GM12891 (cell line): Measurements from ENCODE around the gene HDAC2.
"Not testable (repeated sequence)": the region's sequence is repeated elsewhere in the genome, so short reads cannot be mapped to it uniquely, and the experiment has no call there.

Experiments
- DNase-seq: peaks from one replicate; pipeline ENCODE4 v3.0.0; 2011; ENCODE audit warnings: low spot score; ENCODE audit not compliant: insufficient read length
- FAIRE-seq: peaks from 2 replicates; lab custom pipeline; 2011; peaks lifted over from hg19 to GRCh38; lab: Jason Lieb, UNC
- PAX5 ChIP-seq: IDR thresholded peaks from 2 replicates; pipeline ENCODE4 v1.6.1; 2011; ENCODE audit warnings: low read length, moderate library complexity, mild to moderate bottlenecking; ENCODE audit not compliant: insufficient read depth, severe bottlenecking
- POLR2A ChIP-seq: IDR thresholded peaks from 2 replicates; pipeline ENCODE4 v1.6.1; 2011; ENCODE audit warnings: low read depth, low read length, control low read depth
- POLR2AphosphoS5 ChIP-seq: IDR thresholded peaks from 2 replicates; pipeline ENCODE4 v1.6.1; 2011; ENCODE audit warnings: low read depth, low read length, control low read depth
- POU2F2 ChIP-seq: IDR thresholded peaks from 2 replicates; pipeline ENCODE4 v1.6.1; 2011; ENCODE audit warnings: low read depth, mild to moderate bottlenecking, control low read depth, low read length, moderate library complexity
- SPI1 ChIP-seq: IDR thresholded peaks from 2 replicates; pipeline ENCODE4 v1.6.1; 2011; ENCODE audit warnings: low read depth, low read length, control low read depth
- TAF1 ChIP-seq: IDR thresholded peaks from 2 replicates; pipeline ENCODE4 v1.6.1; 2011; ENCODE audit warnings: low read depth, low read length, control low read depth

Gene HDAC2

DNA sequence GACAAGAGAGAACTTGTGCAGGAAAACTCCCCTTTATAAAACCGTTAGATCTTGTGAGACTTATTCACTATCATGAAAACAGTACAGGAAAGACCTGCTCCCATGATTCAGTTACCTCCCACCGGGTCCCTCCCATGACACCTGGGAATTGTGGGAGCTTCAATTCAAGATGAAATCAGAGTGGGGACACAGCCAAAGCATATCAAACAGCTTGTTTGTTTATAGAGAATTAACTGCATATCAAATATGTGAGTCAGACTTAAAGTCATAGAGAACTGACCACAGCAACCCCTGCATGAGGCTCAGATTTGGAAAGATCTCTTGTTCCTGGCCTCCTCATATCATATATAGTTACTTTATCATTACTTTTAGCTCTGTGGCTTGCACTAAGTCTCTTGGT, 29.1 kb upstream of the HDAC2 start:
- FAIRE-seq (no peak), DNase-seq (no peak)
- TF ChIP-seq POU2F2 = no peak

- FAIRE-seq = no peak
- TF ChIP-seq POLR2A (no peak), POU2F2 (no peak)
Measured at GRCh38 chr6:113999284-113999683, 28.3 kb upstream of the HDAC2 start.

DNA sequence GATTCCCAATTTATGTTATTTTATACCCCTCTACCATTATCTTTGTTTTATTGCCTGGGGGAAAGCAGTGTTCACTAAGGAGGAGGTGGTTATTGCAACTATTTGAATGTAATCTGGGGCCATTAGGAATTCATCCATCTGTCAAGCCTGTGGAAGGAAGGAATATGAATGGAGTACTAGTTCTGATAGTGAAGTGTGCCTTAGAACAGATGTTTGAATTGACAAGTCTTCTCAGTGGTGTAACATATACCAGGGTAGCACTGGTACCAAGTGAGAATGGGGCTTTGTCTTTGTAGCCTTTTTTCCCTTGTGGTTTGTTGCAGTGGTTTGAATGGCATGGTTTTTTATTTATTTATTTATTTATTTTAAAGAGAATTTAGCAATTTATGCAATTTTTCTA, 27.9 kb upstream of the HDAC2 start:
- no peak for FAIRE-seq
- DNase-seq = no peak
- TF ChIP-seq TAF1 = no peak
- TF ChIP-seq POU2F2 = no peak
- no peak for TF ChIP-seq SPI1
- TF ChIP-seq PAX5 = no peak
- TF ChIP-seq POLR2AphosphoS5 = no peak
- TF ChIP-seq POLR2A = no peak

More at GRCh38 chr6:113999284-113999683, 28.3 kb upstream of the HDAC2 start:
- no peak for DNase-seq

- TF ChIP-seq POLR2A (no peak), TAF1 (no peak), PAX5 (no peak), POU2F2 (no peak)
- no peak for FAIRE-seq
- DNase-seq = no peak
Measured at GRCh38 chr6:113997116-113997515, 26.2 kb upstream of the HDAC2 start.

GRCh38 chr6:113995634-113996033, 24.7 kb upstream of the HDAC2 start:
- no peak for DNase-seq
- no peak for FAIRE-seq
- TF ChIP-seq TAF1 = no peak
- TF ChIP-seq POLR2A = no peak
- TF ChIP-seq PAX5 = no peak
- no peak for TF ChIP-seq POU2F2
- no peak for TF ChIP-seq POLR2AphosphoS5

DNA sequence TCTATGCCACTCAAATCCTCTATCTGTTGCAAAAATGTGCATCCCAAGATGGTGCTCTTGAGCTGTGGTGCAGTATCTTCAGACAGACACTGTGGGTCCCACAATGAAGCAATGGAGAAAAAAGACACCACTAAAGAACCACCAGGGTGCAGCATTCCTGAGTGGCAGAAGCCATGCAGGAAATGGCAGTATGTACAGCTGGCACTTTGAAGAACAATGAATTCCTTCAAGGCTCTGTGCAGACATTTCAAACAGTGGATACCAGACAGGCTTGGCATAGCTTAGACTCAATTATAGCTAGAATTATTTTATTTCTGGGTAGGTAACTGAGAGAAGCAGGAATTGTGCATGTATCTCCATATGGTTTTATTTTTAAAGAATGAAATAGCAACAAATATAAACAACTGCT, 24.0 kb upstream of the HDAC2 start:
- DNase-seq (no peak), FAIRE-seq (no peak)
- TF ChIP-seq POU2F2 (no peak), SPI1 (no peak), POLR2AphosphoS5 (no peak), PAX5 (no peak), POLR2A (no peak), TAF1 (no peak)

DNA sequence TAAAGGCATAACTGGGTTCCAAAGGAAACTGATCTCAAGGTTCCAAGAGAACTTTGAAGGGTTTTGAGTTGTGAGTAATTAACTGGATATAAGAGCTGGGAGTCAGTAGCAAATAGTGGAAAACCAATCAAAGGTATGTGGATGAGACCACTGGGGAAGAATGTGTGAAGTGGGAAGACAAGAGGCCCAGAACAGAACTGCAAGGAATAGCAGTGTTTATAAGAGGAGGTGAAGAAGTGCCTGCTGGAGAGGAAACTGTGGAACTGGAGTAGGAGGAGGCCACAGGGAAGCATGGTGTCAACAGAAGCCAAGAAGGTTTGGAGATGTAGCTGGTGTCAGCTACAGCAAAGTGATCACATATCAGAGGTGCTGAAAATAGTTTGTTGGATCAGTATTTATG, 18.7 kb upstream of the HDAC2 start:
- FAIRE-seq = no peak
- TF ChIP-seq POU2F2 (no peak), SPI1 (no peak), POLR2AphosphoS5 (no peak), TAF1 (no peak), PAX5 (no peak), POLR2A (no peak)
- DNase-seq = no peak

DNA sequence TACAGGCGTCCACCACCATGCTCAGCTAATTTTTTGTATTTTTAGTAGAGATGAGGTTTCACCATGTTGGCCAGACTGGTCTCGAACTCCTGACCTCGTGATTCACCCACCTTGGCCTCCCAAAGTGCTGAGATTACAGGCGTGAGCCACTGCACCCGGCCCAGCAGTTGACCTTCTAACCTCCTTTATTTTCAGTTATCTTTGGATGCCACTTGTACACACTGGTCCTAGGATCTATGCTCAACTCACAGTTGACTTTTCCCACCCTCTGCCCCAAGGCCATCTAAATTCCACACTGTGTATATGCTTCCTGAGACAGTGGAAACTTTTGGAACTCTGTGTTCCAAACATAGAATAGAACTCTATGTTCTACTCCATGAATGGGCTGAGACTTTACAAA, 11.7 kb upstream of the HDAC2 start:
- not testable (repeated sequence) for FAIRE-seq

DNA sequence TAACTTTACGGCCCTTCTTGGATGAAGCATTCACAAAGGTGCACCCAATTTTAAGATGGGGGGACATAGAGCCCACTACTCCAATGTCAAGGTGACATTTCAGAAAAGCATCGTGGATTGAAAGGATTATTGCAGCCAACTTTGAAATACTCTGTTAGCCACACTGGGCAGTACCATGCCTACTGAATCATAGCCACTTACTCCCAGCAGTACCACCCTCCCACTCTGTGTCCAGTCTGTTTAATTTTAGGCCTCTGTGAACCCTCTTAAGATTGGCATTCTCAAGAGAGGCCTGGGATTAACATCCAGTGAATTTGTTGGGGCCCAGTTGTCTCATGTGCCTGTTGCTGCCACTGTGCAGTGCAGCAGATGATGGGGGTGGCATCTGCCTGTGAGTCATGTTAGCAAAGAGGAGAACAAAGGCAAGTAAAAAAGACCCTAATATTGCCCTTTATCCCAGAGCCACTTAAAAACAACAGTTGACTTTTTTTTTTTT, 11.2 kb upstream of the HDAC2 start:
- FAIRE-seq (no peak), DNase-seq (no peak)
- TF ChIP-seq POU2F2 (no peak), TAF1 (no peak), PAX5 (no peak), POLR2A (no peak), SPI1 (no peak)

More for the DNA sequence above, 11.7 kb upstream of the HDAC2 start:
- DNase-seq = not testable (repeated sequence)

- no peak for DNase-seq
- no peak for TF ChIP-seq POU2F2
- no peak for TF ChIP-seq TAF1
- TF ChIP-seq POLR2AphosphoS5 = no peak
- TF ChIP-seq POLR2A = no peak
- TF ChIP-seq SPI1 = no peak
- no peak for TF ChIP-seq PAX5
- FAIRE-seq = peak; percentile 65
Measured at GRCh38 chr6:113980937-113981554, 10.1 kb upstream of the HDAC2 start.

DNA sequence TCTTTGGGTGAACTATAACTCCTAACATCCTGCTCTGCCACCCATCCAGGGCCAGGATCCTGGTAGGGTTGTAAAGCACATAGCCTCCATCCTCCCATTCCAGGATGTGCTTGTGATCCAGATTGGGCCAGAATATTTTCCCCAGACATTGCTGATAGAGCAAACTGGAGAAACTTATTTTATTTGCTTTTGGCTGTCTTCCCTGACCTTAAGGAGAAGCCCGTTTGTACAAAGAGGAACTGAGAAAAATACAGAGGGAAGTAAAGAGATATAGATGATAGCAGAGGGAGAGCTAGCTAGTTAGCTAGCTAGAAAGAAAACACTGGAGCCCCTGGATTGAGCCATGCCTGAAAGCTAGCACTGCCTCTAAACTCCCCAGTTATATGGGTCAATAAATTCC, 9.0 kb upstream of the HDAC2 start:
- FAIRE-seq = no peak

More for the DNA sequence above, 9.0 kb upstream of the HDAC2 start:
- DNase-seq = no peak
- TF ChIP-seq POU2F2 (no peak), PAX5 (no peak), SPI1 (peak; percentile 91), POLR2A (no peak)
